CD4-positive, alpha-beta T cell treated with Interleukin-15 for 1 hour (primary cell): ENCODE measurements around the gene SULT1C2.
"Not testable (repeated sequence)": the region's sequence is repeated elsewhere in the genome, so short reads cannot be mapped to it uniquely, and the experiment has no call there.

Experiments
- DNase-seq: peaks from one replicate; pipeline ENCODE4 v3.0.0-alpha.2; 2020

SULT1C2 gene

DNA sequence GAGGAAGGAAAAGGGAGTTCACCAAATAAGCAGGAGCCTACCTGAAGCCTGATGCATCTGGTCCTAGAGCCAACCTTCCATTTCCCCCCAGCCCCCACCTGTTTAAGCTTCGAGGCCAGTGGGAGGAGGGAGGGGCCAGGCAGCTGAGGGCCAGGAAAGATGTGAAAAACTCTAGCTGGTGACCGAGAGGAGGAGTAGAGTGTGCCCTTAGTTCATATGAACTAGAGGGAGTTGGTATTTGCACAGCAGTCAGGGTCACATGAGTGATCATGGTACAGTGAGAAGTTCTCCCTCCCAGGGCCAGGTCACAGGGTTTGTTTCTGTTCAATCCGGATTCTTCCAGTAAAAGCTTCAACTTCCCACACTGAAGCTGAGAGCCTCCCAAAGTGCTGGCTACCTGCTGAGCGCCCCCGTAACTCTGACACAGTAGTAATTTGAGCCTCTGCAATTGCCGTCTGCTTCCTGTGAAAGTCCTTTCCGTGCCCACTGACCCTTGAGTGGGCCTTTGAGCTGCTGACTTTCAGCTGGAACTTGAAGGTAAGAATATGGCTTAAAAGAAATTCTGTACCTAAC lies at the start of gene SULT1C2:
Gene SULT1C2, plus strand, starts transcription at position 362 of the 573 bp plus-strand sequence. CDS start 4,773 bp downstream, outside the sequence.
- DNase-seq: no peak

DNA sequence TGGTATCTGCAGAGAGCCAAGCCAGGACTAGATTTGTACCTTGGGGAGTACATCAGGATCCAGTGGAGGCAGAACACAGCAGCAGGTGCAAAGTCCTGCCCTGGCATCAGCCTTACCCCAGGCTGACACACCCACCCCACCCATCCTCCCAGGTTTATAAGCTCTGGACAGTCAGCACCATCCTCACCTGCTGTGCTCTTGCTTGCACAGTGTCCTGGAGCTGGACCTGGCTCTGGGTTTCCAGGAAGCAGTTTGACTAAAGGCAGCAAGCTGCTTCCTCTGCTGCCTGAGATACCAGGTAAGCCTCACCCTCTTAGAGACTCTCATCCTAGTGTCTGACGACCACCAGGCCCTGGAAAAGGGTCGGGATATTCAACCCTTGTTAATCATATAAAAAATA lies 48.9 kb upstream of the SULT1C2 start, which contains the start of gene SULT1C3:
Gene SULT1C3, plus strand, starts transcription at position 183 of the 400 bp plus-strand sequence. CDS start 7,227 bp downstream, outside the sequence.
- no peak for DNase-seq

DNA sequence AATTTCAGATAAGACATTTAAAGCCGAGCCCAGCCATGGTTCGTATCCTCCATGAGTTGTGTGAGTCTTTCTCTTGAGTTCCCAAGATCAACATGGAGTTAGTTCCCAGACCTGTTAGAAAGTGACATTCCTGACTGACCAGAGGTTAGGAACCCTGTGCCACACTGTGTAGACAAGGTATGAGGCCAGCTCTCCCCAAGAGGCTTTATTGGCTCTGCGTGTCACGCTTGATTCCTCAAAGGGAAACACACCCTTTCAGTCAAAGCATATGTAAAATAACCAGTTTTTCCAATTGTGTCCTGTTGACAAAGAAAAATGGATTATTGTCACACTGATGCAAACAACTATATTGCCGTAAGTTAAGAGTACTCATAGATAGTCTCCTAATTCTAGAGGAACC lies 47.7 kb upstream of the SULT1C2 start:
- no peak for DNase-seq

DNA sequence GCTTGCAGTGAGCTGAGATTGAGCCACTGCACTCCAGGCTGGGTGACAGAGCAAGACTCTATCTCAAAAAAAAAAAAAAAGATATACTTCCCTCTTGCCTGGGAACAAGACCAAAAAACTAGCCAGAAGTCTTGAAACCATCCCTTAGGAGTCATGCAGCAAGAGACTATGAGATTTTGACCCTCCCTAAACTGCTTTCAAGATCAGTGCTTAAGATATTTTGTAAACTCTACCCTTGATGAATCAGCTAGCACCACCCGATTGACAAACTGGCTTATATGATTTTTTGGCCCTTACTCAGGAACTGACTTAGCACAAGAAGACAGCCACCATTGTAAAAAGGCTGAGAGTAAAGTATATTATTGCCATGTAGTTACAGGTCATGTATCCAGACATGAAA lies 45.1 kb upstream of the SULT1C2 start:
- no peak for DNase-seq

DNA sequence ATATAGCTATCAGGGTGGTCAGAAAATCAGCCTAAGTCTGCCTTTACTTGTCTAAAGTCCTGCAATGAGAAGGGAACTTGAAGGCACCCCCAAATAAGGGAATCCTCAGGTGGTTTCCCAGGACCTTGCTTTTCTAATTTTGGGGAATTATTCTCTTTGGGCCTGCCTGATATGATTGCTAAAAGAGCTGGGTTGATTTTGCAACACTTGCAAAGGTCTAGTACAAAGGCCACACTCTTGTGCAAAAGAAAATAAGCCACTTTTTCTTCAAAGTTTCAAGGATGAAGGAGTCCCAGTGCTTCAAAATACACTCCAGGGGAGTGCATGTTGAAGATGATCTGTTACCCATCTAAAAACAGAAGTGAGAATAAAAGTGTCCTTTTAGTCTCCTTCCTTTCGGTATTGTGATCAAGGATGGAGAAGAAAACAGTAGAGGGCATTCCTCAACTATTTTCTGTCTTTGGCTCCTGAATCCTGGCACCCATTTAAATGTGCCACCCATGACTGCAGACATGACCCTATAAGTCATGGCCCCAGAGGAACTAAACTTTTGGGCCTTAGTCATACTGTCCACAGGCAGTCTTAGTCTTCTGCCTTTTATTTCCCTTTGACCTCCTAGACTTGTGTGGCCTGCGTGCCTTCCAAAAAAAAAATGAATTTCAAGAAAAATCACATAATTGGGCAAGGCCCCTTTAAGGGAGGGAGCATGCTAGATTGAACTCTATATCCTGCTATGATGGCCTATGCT lies 43.9 kb upstream of the SULT1C2 start:
- DNase-seq: no peak

DNA sequence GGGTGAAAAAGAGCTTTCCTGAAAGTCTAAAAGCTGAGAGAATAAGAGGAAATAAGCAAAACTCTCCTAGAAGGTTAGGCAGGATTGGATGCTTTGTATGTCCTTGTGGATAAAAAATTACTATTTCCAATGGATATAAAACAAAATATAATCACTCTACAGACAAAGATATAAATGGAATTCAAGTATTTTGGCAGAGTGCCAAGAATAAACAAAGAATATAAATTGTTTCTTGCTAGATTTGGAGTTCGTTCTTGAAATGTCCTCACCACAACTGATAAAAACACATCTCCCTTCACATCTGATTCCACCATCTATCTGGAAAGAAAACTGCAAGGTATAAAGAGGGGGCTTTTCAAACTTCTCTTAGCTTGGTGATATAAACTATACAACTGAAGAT lies 35.6 kb upstream of the SULT1C2 start:
- no peak for DNase-seq

DNA sequence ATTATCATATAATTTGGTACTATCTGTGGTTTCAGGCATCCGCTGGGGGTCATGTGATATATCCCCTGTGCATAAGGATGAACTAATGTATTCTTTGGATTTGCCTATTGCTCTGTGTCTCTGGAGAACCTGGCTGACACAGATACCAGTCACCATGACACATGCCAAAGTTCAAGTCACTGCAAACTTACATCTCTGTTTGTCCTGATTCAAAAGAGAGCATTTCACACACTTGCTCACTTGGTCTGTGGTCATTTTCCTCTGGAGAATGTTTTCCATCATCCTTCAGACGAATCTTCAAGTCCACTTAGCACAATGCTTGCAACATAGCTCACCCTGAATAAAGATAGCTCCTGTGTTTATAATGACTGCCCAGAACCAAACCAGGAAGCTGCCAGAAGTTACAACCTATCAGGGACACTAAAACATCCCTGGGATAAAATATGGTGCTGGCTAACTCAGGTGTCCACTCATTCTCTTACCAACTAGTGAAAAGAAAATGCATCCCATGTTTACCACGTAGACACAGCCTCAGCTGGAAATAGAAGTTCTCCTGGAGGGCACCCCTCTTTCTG lies 30.9 kb upstream of the SULT1C2 start:
- no peak for DNase-seq

DNA sequence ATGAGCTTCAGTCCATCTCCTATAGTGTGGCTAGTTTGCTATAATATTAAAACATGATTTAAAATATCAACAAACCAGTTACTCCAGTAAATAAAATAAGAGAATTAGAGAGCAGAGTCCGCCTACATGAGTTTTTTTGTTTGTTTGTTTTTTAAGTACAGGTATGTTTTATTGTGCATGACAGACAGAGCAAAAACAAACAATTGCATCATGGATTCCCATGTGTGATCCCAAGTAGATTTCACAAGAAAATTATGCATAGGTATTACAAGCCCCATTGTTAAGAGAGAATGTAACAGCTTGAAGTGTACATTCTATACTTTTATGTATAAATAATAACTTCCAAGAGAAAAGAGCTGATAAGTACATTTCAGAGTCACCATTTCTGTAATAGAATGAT lies 27.9 kb upstream of the SULT1C2 start:
- no peak for DNase-seq

DNA sequence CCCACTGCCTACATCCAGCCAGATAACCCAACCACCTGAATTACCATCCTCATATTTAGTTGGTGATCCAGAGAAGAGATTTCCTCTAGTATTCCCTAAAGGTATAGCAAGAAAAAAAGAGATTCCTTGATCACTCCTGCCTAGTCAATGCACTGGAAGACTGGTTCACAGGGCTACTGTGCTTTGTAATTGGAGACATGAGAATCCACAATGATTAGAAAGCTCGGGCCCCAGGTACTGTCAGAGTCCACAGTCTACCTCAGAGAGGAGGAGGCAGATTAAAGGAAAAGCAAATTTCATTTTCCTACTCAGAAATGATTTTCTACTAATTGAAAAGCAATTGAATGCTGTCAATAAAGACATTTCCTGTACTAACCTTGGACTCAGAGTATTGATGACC lies 26.7 kb upstream of the SULT1C2 start:
- DNase-seq: no peak

DNA sequence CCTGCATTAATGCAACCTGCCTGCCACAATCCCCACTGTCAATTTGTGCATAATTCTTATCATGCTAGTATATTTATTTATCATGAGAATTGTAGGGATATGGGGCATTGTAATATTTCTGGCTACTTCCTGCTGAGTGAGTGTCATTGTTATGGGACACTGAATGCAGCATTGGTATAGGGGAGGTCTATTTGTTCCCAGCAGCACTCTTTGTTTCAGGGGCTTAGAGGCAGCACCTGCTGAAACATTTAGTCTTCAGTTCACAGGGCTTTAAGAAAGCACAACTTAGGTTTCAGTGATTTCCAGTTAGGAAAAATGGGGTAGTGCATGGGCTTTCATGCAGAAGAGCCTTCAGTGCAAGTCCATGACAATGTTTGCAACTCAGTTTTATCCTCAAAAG lies 25.3 kb upstream of the SULT1C2 start:
- no peak for DNase-seq

DNA sequence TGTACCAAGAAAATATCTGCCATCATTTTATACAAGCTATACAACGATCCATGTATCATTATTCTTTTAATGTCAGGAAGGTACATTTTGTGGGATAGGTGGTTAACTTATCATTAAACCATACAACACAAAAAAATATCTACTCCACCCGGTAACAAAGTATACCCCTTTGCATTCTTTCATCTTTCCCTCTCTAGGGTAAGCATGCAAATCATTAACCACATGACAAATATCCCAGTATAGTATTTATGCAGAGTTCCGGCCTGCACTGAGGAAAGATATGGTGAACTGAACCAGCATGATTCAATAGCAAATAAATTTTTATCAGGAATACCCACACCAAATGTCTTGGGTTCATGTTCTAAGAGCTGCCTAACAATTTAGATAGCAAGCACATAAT lies 22.5 kb upstream of the SULT1C2 start:
- DNase-seq: no peak

DNA sequence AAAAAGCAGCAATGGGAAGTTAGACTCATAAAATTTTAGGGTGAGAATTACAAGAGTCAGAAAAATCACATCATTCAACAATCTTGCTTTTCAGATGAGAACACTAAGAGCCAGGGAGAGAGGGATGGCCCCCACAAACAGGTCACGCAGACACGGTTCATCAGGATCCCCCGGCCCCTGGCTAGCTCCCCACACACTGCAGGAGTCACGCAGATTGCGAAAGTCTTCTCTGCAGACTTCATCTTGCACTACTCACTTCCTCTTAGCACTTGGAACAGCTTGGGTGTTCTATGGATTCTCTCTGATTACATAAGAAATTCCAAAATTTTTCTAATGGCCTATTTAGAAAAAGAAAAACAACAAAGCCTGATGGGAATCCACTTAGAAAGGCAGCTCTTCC lies 21.6 kb upstream of the SULT1C2 start:
- no peak for DNase-seq

DNA sequence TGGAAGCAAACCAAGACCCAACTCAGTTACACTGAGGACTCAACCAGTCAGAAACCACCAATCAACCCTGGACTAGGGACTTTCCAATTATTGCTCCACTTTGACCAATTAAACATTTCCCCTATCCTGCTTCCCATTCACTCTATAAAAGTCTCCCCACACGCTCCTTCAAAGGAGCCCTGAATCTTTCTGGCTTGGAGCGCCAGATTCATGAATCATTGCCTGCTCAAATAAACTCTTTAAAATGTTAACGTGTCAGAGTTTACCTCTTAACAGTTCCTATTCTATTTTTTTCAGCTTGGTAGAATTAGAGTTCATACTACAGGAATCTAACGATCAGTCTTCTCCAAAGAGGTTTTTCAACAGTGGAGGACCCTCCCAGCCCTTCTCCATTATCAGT lies 20.7 kb upstream of the SULT1C2 start:
- no peak for DNase-seq

DNA sequence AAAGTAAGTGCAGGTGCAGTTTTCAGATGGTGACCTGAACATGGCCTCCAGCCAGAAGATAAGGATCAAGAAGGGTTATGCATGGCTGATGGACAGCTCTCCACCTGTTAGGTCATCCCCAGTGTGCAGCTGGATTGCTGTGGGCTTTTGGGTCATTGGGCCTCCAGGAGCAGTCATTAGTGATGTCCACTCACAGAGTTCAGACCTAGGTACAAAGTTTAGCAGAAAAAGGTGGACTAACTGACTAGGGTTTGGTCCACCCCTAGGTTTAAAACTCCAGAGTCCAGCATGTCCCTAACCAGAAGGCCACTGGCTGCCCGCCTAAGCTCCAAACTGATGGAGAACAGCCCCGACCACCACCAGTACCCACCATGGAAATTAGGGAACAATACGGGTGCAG lies 18.3 kb upstream of the SULT1C2 start:
- DNase-seq: no peak

DNA sequence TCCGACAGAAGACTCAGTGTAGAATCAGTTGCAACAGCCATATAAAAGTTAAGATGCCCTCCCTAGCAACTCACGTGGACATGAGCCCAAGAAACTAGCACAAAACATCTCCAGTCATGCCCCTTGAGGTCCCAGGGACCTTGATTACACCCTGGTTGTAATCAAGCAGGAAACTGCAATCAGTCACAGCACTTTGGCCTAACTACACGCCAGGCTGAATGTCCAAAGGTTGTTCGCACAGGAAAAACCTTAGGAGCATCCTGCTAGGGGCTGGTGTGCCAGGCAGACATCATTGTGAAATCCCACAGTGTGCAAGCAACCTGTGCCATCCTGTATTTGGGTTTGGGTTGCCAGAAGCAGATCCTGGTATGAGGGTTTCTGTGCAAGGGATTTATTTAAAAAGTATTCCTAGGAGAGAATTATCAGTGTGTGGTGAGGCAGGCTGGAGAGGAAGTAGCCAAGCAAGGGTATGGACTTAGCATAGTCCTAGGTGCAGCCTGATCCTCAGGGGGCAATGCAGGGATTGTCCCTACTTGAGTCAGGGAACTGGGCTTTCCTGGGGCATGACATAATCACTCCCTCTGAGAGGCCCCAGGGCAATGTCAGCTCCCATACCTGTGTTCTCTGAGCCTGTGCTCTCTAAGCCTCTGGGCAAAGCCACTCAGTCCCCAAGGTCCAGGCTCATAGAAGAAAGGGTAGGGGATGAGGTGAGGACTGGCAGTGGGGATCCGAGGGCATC lies 17.8 kb upstream of the SULT1C2 start:
- DNase-seq: no peak

DNA sequence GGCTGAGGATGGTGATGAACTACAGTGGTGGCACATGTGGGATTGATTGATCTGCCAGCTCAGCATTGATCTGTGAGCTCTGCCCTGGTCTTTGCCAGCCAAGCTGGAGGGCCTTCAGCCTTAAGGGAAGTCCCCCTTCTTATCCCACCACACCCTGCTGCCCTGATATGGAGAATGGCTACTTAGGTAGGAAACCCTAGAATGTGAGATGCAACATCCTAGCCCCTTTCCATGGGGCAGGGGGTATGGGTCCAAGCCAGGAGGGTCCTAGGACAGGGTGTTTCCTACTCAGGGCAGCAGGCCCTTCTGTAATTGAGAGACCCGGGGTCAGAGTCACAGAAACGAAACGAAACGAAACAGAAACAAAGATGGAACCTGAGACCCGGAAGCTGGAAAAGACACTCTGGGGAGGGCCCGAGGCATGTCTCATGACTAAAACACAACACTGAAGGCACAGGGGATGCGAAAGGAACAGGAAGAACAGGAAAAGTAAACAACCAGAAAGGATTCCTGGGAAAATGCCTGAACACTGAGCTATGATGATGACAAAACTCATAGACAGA lies 16.9 kb upstream of the SULT1C2 start:
- no peak for DNase-seq

DNA sequence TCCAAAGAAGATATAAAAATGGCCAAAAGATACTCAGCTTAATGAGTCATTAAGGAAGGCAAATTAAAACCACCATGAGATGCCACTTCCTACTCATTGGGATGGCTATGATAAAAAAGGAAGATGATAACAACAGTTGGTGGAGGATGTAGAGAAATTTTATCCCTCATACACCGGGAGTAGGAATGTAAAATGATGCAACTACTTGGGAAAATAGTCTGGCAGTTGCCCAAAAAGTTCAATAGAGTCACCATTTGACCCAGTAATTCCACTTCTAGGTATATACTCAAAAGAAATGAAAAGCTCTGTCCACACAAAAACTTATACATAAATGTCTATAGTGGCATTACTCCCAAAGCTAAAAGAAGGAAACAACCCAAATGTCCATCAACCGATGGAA lies 10.1 kb upstream of the SULT1C2 start:
- DNase-seq: no peak

DNA sequence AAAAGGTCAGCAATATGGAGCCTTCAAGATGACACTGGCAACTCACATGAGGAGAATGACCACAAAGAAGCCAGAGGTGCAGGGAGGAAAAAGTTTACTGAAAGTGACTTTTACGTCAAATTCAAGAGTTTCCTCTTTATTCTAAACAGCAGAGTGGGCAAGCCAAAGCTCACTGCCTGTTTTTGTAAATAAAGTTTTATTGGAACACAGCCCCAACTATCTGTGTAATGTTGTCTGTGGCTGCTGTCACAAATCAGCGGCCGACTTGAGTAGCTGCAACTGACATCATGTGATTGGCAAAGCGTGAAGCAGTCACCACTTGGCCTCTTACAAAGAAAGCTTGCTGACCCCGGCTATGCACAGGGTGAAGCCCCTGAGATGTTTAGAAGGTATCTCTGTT lies 9.2 kb upstream of the SULT1C2 start:
- no peak for DNase-seq

DNA sequence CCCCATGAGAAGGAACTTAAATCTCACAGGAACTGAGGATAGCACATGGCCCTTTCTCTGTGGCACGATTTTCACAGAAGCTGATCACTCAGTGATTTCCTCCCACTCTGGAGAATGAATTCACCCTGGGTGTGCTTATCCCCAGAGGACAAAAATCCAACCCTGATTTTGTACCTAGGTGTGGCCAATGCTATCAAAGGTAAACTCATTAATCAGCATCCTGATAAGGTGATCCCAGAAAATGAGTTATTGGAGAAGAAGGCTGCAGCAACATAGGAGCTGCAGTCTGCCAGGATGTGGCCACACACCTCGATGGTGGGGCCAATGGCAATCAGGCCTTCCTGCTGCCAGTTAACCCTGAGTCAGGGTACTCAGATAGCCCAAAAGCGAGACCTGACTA lies 8.2 kb upstream of the SULT1C2 start:
- DNase-seq: no peak

DNA sequence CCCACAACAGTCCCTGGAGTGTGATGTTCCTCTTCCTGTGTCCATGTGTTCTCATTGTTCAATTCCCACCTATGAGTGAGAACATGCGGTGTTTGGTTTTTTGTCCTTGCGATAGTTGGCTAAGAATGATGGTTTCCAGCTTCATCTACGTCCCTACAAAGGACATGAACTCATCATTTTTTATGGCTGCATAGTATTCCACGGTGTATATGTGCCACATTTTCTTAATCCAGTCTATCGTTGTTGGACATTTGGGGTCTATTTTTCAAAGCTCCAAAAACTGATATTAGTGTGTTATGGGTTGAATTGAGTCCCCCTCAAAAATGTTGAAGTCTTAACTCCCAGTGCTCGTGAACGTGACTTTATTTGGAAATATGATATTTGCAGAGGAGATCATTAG lies 4.1 kb upstream of the SULT1C2 start:
- DNase-seq: not testable (repeated sequence)

DNA sequence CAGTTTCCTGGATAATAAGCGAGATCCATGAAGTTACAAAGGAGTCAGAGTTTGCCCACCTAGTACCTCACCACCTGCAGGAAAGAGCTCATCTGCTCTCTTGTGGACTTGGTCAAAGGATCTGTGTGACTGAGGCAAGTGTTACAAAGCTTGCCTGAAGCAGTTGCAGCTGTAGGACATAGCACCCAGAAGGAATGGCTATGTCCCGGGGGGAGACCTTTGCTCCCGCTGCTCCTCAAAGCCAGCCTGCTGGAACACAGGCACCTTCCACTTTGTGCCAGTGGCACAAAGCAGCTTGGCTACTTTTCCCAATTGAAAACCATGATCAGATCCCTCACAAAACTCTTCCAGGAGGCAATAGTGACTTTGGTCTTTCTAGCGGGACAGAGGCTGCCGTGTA lies 3.1 kb upstream of the SULT1C2 start:
- DNase-seq: no peak

DNA sequence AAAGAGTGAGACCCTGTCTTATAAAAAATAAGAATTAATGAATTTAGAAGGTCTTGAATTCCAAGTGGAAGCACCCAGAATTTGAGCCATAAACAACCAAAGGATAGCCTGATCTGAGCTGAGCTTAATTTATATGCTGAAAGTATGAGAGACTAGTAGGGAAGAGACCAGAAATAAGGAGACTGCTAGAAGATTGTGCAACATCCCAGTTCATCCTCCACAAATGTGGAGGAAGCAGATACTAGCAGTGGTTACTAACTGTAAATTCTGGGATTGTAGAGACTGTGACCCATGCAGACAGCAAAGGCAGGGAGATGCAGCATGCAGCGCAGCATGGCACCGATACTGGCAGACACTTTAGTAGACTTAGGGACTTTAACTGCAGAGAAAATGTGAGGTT lies 1.5 kb upstream of the SULT1C2 start:
- DNase-seq: no peak

DNA sequence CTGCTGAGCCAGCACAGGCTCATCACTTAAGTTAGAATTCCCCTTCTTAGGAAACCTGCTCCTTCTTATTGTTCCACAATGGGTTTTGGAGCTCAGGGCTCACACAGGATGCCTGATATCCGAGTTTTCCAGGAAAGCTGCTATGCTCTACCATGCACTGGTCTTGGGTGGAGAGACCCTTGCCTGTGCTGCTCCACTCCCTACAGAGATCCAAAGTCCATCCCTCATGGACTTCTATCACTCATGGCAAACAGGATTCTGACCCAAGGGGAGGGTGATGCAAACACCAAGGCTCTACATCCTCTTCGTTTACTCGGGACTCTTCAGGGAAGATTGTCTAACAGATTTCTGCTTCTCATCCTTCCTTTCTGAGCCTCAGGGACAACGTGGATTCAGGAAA lies 5.2 kb downstream of the SULT1C2 start:
- DNase-seq: no peak
